K562 (cell line): ENCODE measurements around the gene ZC3H10. TPM values are rescaled to one million over a fixed set of nuclear protein-coding genes. Genes with fewer than 3 reads are reported as not detected.
A peak's percentile ranks its signal among the peaks of the same experiment; 100 is the strongest.

ENCODE experiments used
- CC2D1A ChIP-seq: fragments of 450-650 bp; IDR thresholded peaks from 2 replicates; pipeline ENCODE4 v1.6.1; 2017; ENCODE audit warnings: mild to moderate bottlenecking
- GATA2 ChIP-seq: sonication (generic); formaldehyde crosslinking; IDR thresholded peaks from 2 replicates; pipeline ENCODE4 v1.4.0; 2020; ENCODE audit warnings: mild to moderate bottlenecking, missing genetic modification reagents
- LEF1 ChIP-seq: fragments of 450-650 bp; IDR thresholded peaks from 2 replicates; pipeline ENCODE4 v1.6.1; 2016; ENCODE audit warnings: mild to moderate bottlenecking
- MEIS2 ChIP-seq: fragments of 450-650 bp; IDR thresholded peaks from 2 replicates; pipeline ENCODE4 v1.6.1; 2014; ENCODE audit warnings: mild to moderate bottlenecking; ENCODE audit not compliant: partially characterized antibody
- PHF20 ChIP-seq: fragments of 450-650 bp; IDR thresholded peaks from 2 replicates; pipeline ENCODE4 v1.6.1; 2018; ENCODE audit not compliant: partially characterized antibody
- RB1 ChIP-seq: fragments of 450-650 bp; IDR thresholded peaks from 2 replicates; pipeline ENCODE4 v1.6.1; 2017; ENCODE audit warnings: low read depth, mild to moderate bottlenecking
- SUPT5H ChIP-seq: fragments of 450-650 bp; IDR thresholded peaks from 2 replicates; pipeline ENCODE4 v1.6.1; 2016
- TEAD1 ChIP-seq, 2 experiments: fragments of 450-650 bp in 1 of 2; sonication (generic) in 1 of 2; formaldehyde crosslinking; IDR thresholded peaks; 2 replicates each; pipeline versions ENCODE4 v1.4.0 to v1.8.0; 2020 to 2022; ENCODE audit warnings: mild to moderate bottlenecking in 2 of 2, missing genetic modification reagents in 1 of 2
- TEAD4 ChIP-seq, 2 experiments: sonication (generic) in 1 of 2; formaldehyde crosslinking in 1 of 2; IDR thresholded peaks; 2 replicates each; pipeline versions ENCODE4 v1.6.1 to v1.8.0; 2012 to 2022; ENCODE audit warnings: borderline replicate concordance in 1 of 2, inconsistent platforms in 1 of 2, low read length in 1 of 2, mild to moderate bottlenecking in 1 of 2, missing genetic modification reagents in 1 of 2
- ZNF232 ChIP-seq: sonication (generic); formaldehyde crosslinking; IDR thresholded peaks from 2 replicates; pipeline ENCODE4 v1.8.0; 2022; ENCODE audit warnings: mild to moderate bottlenecking, missing genetic modification reagents
- ZNF354B ChIP-seq: fragments of 250-450 bp; sonication (Bioruptor Pico); IDR thresholded peaks from 2 replicates; pipeline ENCODE4 v1.4.0; 2020
- polyA plus RNA-seq, 8 experiments: library from polyadenylated mRNA; depleted of rRNA in 4 of 8; stranded (reverse) in 5 of 8; unstranded in 3 of 8; fragments of >200 nt; fragmentation: Nextera tagmentation in 2 of 8; fragmentation: Illumina TruSeq in 1 of 8; extraction: Ambion mirVana in 2 of 8; extraction: Trizol in 1 of 8; gene quantifications; 2 replicates each; pipeline versions ENCODE4 v1.2.1 to v1.2.3, GENCODE V29; 2011 to 2014; ENCODE audit warnings: inconsistent platforms in 1 of 8, missing spikeins in 1 of 8
- total RNA-seq, 7 experiments: library from RNA; depleted of rRNA in 6 of 7; stranded (reverse); fragments of >200 nt in 6 of 7; fragmentation: Illumina TruSeq in 2 of 7; extraction: Trizol in 2 of 7; gene quantifications; 2 replicates each; pipeline versions ENCODE4 v1.2.1 to v1.2.3, GENCODE V29; 2011 to 2021; ENCODE audit warnings: low replicate concordance in 1 of 7
- TF ChIP-seq, protein P1 (sequence below): fragments of 450-650 bp; IDR thresholded peaks from 2 replicates; pipeline ENCODE4 v1.6.1; 2017; ENCODE audit warnings: antibody characterized with exemption, mild to moderate bottlenecking
- TF ChIP-seq, protein P2 (sequence below): fragments of 450-650 bp; formaldehyde crosslinking; IDR thresholded peaks from 2 replicates; pipeline ENCODE4 v1.4.0; 2022; ENCODE audit warnings: mild to moderate bottlenecking, moderate library complexity
- TF ChIP-seq, protein P3 (sequence below): fragments of 450-650 bp; IDR thresholded peaks from 2 replicates; pipeline ENCODE4 v1.6.1; 2016; ENCODE audit warnings: low read depth

The ZC3H10 gene
- total and polyA plus RNA-seq, 9 of the 15 experiments (the other 6 are each of a cell fraction or from before 2014, with no cell fraction given), result 0.31 to 4.1 (median 1.6) TPM

GRCh38 chr12:56117778-56118687 lies at the start of gene ZC3H10 (continued):
- TF ChIP-seq, protein P1, sequence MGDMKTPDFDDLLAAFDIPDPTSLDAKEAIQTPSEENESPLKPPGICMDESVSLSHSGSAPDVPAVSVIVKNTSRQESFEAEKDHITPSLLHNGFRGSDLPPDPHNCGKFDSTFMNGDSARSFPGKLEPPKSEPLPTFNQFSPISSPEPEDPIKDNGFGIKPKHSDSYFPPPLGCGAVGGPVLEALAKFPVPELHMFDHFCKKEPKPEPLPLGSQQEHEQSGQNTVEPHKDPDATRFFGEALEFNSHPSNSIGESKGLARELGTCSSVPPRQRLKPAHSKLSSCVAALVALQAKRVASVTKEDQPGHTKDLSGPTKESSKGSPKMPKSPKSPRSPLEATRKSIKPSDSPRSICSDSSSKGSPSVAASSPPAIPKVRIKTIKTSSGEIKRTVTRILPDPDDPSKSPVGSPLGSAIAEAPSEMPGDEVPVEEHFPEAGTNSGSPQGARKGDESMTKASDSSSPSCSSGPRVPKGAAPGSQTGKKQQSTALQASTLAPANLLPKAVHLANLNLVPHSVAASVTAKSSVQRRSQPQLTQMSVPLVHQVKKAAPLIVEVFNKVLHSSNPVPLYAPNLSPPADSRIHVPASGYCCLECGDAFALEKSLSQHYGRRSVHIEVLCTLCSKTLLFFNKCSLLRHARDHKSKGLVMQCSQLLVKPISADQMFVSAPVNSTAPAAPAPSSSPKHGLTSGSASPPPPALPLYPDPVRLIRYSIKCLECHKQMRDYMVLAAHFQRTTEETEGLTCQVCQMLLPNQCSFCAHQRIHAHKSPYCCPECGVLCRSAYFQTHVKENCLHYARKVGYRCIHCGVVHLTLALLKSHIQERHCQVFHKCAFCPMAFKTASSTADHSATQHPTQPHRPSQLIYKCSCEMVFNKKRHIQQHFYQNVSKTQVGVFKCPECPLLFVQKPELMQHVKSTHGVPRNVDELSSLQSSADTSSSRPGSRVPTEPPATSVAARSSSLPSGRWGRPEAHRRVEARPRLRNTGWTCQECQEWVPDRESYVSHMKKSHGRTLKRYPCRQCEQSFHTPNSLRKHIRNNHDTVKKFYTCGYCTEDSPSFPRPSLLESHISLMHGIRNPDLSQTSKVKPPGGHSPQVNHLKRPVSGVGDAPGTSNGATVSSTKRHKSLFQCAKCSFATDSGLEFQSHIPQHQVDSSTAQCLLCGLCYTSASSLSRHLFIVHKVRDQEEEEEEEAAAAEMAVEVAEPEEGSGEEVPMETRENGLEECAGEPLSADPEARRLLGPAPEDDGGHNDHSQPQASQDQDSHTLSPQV, result no peak
- TF ChIP-seq TEAD4 (IDR thresholded peaks at IDR 0.05; ENCODE audit: low read length), result peak; percentile 73
- no peak for TF ChIP-seq TEAD4 (CRISPR knock-in tag; IDR thresholded peaks at IDR 0.05; ENCODE audit: borderline replicate concordance)
- peak; percentile 93 for TF ChIP-seq PHF20
- TF ChIP-seq ZNF354B (CRISPR knock-in tag), result no peak; the same call in 1 of the 2 replicates
- TF ChIP-seq, protein P2, sequence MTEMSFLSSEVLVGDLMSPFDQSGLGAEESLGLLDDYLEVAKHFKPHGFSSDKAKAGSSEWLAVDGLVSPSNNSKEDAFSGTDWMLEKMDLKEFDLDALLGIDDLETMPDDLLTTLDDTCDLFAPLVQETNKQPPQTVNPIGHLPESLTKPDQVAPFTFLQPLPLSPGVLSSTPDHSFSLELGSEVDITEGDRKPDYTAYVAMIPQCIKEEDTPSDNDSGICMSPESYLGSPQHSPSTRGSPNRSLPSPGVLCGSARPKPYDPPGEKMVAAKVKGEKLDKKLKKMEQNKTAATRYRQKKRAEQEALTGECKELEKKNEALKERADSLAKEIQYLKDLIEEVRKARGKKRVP (CRISPR knock-in tag), result peak; percentile 82
- peak; percentile 99 for TF ChIP-seq SUPT5H
- TF ChIP-seq RB1, result peak; percentile 95
- TF ChIP-seq MEIS2, result peak; percentile 6
- TF ChIP-seq LEF1, result peak; percentile 30; the same call in 1 of the 2 replicates
- no peak for TF ChIP-seq GATA2 (CRISPR knock-in tag)
- no peak for TF ChIP-seq CC2D1A
- TF ChIP-seq, protein P3, sequence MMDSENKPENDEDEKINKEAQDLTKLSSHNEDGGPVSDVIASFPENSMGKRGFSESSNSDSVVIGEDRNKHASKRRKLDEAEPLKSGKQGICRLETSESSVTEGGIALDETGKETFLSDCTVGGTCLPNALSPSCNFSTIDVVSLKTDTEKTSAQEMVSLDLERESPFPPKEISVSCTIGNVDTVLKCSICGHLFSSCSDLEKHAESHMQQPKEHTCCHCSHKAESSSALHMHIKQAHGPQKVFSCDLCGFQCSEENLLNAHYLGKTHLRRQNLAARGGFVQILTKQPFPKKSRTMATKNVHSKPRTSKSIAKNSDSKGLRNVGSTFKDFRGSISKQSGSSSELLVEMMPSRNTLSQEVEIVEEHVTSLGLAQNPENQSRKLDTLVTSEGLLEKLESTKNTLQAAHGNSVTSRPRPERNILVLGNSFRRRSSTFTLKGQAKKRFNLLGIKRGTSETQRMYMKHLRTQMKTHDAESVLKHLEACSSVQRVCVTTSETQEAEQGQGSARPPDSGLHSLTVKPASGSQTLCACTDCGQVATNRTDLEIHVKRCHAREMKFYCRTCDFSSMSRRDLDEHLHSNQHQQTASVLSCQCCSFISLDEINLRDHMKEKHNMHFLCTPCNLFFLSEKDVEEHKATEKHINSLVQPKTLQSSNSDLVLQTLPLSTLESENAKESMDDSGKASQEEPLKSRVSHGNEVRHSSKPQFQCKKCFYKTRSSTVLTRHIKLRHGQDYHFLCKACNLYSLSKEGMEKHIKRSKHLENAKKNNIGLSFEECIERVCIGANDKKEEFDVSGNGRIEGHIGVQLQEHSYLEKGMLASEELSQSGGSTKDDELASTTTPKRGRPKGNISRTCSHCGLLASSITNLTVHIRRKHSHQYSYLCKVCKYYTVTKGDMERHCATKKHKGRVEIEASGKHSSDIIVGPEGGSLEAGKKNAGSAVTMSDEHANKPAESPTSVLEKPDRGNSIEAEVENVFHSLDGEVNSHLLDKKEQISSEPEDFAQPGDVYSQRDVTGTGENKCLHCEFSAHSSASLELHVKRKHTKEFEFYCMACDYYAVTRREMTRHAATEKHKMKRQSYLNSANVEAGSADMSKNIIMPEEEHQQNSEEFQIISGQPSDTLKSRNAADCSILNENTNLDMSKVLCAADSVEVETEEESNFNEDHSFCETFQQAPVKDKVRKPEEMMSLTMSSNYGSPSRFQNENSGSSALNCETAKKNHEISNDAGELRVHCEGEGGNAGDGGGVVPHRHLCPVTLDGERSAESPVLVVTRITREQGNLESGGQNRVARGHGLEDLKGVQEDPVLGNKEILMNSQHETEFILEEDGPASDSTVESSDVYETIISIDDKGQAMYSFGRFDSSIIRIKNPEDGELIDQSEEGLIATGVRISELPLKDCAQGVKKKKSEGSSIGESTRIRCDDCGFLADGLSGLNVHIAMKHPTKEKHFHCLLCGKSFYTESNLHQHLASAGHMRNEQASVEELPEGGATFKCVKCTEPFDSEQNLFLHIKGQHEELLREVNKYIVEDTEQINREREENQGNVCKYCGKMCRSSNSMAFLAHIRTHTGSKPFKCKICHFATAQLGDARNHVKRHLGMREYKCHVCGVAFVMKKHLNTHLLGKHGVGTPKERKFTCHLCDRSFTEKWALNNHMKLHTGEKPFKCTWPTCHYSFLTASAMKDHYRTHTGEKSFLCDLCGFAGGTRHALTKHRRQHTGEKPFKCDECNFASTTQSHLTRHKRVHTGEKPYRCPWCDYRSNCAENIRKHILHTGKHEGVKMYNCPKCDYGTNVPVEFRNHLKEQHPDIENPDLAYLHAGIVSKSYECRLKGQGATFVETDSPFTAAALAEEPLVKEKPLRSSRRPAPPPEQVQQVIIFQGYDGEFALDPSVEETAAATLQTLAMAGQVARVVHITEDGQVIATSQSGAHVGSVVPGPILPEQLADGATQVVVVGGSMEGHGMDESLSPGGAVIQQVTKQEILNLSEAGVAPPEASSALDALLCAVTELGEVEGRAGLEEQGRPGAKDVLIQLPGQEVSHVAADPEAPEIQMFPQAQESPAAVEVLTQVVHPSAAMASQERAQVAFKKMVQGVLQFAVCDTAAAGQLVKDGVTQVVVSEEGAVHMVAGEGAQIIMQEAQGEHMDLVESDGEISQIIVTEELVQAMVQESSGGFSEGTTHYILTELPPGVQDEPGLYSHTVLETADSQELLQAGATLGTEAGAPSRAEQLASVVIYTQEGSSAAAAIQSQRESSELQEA, result peak; percentile 34; the same call in 1 of the 2 replicates
- peak; percentile 77 to 88 for TF ChIP-seq TEAD1 (CRISPR knock-in tag; IDR thresholded peaks at IDR 0.05)
- no peak for TF ChIP-seq ZNF232 (CRISPR knock-in tag)
